ENCODE data around the gene GNPDA1. TPM values are rescaled to one million over a fixed set of nuclear protein-coding genes. Genes with fewer than 3 reads are reported as not detected.
A peak's percentile ranks its signal among the peaks of the same experiment; 100 is the strongest.

GNPDA1 gene
- polyA plus RNA-seq, 4 donors, result 43.4 to 70.2 (median 60.1) TPM

DNA sequence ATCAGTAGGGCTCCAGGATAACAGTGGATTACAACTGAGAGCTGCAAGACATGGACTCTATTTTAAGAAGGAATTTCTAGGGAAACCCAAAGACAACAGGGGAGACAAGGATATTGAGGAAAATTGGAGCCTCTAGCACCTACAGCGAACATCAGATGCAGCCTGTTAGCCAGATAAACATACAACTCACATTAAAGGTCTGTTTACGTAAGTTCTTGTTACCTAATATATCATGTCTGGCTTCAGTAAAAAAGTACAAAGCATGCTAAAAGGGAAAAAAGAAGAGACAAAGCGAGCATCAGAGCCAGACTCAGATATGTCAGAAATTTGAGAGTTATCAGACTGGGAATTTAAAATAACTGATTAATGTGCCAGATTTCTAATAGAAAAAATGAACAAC is 17.2 kb downstream of the GNPDA1 start:
- DNase-seq (ENCODE audit: low read depth in 4 of 4, low spot score in 3 of 4), result no peak

DNA sequence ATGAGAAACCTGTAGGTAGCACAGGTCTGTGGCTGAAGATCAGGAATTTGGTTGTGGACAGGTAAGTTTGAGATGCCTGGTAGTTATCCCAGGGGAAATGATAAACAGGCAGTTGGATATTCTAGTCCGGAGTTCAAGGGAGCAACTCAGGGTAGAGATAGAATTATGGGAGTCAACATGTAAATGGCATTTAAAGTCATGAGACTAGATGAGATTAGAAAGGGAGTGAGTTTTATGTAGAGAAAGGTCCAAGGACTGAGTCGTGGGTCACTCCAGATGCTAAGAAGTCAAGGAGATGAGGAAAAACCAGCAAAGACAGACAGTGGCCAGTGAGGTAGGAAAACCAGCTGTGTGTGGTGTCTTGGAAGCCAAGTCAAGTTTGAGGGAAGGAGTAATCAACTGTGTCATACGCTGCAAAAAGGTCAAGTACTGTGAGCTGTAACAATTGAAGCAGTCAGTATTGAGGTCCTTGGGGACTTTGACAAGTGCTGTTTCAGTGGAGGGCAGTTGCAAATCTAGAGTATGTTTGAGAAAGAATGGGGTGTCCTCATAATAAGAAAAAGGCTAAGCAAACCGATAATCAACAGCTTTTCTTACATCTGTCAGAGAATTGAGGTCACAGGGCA is 18.2 kb downstream of the GNPDA1 start:
- DNase-seq (ENCODE audit: low read depth in 4 of 4, low spot score in 3 of 4), result no peak

DNA sequence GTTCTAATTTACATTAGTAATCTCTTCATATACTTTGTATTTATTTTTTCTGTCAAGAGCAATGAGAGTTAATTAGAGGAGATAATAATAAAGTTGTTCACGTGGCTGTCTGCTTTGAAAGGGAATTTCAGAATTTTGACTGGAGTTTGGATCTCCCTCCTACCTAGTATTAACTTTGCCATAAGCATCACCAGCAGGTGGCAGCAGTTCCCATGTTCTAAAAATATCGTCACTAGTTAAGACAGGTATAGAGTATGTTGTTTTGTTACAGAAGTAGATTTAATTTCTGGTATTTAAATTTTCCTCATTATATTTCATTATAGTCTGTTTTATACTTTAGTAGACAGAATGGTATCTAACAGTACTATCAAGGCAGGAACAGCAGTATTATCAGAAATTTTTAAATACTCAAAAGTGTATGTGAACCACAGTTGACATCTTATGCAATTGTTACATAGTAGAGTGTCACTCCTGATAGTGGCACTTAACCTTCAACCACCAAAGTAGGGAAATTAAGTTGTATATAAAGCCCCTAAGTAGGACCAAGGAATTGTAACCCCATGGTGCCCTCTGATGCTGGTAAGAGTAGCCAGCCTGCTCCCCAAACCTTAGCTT is 20.4 kb downstream of the GNPDA1 start:
- DNase-seq (ENCODE audit: low read depth in 4 of 4, low spot score in 3 of 4), result peak in 1 of 4 donors; percentile 51

DNA sequence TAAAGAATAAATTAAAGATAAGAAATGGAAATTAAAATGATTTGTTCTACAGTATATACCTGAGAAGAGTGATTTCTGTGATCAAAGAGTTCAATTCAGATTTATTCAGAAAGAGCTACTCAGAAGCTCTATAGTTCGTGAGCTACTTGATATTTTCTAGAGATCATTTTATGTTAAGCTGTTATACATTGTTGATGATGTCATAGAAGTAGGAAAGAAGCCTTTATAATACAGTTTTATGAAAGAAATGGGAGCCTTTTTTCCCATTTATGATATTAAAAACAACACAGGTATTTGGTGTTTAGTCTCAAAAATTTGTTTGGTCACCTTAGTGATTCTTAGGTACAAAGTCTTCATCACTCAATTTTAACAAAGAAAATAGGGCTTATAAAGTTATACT is 23.1 kb downstream of the GNPDA1 start:
- DNase-seq (ENCODE audit: low read depth in 4 of 4, low spot score in 3 of 4), result no peak

DNA sequence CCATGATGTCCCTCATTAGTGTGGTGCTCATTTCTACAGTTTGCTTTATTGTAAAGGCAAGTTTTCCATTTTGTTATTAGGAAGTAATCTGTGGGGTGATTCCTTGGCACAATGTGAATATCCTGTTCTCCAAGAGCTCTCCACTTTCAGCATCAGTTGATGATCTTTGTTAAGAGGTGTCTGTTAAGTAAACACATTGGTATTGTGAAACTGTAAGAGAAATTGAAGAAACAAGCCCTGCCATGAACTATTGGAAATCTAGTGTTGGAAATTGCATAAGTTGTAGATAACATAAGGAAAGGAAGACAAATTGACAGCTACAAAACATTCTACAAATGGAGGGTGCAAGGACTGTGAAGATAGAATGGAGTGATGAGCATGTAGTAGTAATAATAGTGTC is 26.8 kb downstream of the GNPDA1 start:
- no peak for DNase-seq (ENCODE audit: low read depth in 4 of 4, low spot score in 3 of 4)

DNA sequence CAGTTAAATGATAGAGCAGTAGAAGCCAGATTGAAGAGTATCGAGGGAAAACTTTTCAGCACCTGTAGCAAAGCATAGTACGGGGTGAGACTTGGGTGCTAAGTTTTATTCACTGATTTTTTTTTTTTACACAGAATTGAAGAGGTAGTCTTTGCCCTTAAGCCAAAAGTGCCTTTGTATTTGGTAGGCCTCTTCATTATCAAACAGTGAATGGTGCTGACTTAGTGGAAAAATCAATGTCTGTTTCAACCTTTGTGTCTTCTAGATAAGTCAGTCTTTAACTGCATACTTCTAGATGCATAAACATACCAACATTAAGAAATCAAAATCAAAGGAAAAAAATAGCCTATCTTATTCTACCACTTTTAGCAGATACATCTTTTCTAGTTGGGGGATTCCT is 30.2 kb downstream of the GNPDA1 start:
- DNase-seq (ENCODE audit: low read depth in 4 of 4, low spot score in 3 of 4), result no peak

DNA sequence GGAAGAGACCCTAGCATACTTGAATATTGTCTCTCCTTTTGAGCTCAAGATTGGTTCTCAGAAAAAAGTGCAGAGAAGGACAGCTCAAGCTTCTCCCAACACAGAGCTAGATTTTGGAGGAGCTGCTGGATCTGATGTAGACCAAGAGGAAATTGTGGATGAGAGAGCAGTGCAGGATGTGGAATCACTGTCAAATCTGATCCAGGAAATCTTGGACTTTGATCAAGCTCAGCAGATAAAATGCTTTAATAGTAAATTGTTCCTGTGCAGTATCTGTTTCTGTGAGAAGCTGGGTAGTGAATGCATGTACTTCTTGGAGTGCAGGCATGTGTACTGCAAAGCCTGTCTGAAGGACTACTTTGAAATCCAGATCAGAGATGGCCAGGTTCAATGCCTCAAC is 34.4 kb downstream of the GNPDA1 start:
- no peak for DNase-seq (ENCODE audit: low read depth in 4 of 4, low spot score in 3 of 4)

DNA sequence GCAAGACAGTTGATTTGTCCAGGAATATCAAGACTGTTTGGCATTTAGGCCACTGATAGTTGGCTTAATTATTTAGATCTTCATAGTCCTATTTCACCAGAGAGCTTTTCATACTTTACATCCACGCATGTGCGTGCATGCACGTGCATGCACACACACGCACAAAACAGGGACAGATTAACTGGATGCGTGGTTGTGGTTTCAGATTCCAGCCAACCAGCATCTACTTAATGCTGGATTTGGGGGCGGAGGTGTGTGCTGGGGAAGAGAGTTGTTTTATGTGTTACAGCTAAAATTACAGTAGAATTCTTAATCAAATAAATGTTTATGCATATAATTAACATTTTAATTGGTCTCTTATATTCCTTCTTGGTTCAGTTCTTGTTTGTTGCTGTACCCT is 36.7 kb downstream of the GNPDA1 start:
- DNase-seq (ENCODE audit: low read depth in 4 of 4, low spot score in 3 of 4), result no peak

DNA sequence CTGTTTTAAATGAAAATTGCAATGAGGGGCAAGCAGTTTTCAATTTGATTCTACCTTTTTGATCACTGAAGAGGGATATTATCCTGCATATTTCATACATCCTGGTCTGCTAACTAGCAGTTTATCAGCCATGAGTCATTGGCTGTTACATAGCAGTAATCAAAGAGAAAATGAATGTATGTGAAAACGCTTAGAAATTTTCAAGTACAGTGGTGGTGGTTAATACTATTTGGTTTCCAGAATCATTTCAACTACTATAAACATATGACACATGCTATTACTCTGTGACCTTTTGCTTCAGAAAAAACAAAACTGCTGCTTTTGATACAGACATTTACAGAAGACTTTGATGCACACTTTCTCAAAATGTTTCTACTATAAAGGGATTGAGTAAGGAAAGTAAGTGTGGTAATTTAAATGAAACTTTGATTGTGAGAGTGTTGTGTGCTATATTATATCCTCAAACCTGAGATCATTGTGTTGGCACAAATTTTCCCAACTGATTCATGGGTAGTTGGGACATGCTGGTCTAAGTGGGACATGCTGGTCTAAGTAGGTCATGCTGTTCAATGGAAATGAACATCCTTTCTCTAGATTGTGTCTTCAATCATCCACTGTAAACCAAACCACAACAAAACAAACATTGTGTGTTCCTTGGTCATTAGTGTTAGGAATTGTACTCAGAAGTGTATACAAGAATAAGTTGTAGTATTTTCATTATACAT is 38.8 kb downstream of the GNPDA1 start:
- DNase-seq (ENCODE audit: low read depth in 4 of 4, low spot score in 3 of 4), result no peak

DNA sequence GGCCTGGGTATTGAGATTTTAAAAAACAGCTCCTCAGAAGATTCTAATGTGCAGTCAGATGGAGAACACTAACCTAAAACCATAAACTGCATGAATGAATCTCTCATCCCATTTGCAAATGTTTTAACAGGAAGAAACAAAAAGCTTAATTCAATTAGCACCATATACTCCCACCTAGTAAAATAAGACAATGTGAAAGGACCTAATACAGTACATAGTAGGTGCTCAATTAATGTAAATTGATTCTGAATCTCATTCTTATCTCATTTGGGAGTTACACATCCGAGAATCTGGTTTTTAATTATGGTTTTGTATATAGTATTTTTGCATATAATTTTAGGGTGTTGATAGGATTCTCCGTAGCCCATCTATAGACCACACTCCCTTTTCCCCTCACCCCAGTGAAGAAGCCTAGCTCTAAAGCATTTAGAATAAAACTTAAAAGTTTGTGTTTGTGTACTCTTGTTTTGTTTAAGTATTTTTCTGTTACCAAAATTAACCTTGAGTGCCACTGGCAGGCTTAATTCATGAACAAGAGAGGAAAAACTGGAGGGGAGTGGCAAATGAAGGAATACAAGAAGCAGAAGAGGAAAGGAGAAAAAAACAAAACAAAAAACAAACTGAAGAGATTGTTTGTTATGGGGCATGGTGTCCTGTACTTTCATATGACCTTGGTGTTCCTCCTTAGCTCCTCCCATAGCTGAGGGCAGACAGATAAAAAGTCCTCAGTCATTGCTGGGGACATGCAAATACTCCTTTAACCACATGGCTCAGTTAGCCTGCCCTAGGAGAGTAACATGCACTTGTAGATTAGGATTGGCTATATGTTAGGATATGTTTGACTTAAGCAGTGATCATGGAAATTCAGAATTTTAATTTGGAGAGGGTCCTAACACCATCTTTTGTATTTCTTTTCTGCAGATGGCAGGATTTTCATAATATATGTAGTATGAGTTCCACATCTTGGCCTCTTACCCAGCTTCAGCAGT is 42.8 kb downstream of the GNPDA1 start:
- DNase-seq (ENCODE audit: low read depth in 4 of 4, low spot score in 3 of 4), result no peak

DNA sequence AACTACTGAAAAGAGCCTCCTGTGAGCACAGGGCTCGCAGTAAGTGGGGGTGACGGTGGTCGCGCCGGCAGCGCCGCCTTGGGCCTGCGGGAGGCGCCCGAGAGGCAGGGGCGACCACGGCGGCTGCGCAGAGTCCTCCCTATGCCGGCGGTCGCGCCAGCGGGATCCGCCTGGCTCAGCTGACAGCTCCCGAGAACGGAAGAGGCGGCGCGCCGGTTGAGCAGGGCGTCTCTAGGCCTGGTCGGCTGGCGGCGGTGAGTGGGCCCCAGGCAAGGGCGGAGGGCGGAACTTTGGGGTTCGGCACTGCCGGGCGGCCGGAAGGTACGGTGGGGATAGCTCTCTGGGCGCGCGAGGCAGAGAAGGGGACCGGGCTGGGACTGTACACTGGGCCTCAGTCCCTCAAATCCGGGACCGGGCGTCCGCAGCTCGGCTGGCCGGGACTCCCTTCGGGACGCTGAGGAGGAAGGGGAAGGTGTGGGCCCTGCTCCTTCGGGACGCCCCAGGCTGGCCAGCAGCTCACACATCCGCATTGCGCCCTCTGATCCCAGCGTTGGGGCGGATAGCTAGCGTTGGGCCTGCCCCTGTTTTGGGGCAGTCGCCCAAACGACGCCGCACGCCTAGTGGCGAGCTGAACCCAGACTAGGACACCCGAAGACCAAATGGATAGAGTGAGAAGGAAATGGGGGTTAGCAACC is 43.8 kb downstream of the GNPDA1 start, which contains the start of gene RNF14:
Gene RNF14, plus strand, starts transcription at position 192 of the 695 bp plus-strand sequence. CDS start 4,484 bp downstream, outside the sequence.
- DNase-seq (ENCODE audit: low read depth in 4 of 4, low spot score in 3 of 4), result peak in 3 of 4 donors; percentile 80 to 83 (median 81)

DNA sequence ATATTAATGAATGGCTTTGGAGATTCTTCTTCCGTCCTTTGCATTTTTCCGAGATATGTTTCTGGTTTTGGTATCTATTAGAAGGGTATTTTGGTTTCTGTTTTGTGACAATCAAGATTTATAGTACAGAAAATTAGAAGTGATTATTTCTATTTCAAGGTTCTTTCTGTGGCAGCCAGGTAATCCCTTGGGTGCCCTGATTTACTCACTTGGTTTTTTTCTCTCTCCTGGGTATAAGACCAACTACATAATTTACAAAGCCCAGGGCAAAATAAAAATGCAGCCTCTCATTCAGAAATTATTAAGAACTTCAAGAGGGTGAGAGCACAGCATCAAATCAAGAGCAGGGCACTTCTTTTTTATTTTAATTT is 45.9 kb downstream of the GNPDA1 start:
- no peak for DNase-seq (ENCODE audit: low read depth in 4 of 4, low spot score in 3 of 4)

DNA sequence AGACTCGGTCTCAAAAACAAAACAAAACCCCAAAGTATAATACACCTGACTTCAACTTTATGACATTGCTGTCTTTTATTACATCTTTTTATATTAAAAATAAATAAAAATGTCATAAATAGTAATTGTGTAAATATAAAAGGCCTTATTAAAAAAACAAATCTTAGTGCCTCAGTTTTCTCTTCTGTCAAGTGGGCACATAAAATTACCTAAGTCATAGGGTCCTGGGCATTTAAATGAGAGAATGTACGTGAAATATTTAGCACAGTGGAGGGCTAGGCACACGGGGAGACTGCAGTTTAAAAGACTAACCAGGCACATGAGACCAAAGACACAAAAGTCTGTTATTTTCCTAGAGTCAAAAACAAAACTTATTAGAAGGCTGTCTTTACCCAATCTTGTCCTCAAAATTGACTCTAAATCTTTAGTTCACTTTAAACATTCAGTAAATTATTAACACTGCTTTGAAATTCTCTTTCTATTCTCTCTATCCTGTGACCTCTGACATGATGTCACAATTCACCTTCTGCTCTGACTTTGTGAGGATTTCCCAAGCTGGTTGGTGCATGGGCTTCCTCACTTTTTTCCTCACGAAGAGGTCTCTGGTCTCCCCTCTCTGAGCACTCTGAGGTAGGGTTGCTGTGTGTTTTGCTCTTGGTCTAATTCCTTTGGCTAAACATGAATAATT is 46.4 kb downstream of the GNPDA1 start:
- no peak for DNase-seq (ENCODE audit: low read depth in 4 of 4, low spot score in 3 of 4)

DNA sequence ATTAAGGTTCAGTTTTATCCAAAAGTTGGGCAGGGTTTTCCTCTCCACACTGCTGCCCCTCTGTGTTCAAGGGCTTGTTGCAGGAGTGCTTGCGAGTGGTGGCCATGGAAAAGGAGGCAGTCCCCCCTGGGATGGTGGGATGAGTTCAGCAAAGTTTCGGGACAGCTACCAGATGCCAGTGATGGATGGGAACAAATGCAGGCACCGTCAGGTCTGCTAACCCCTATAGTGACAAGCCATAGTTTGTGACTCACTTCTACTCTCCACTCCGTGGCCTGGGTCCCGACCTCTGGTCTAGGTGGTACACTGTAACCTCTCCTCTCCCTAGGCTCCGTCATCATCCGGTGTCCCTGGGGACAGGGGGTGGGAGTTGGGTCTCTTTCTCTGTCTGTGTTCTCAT is 47.8 kb downstream of the GNPDA1 start:
- no peak for DNase-seq (ENCODE audit: low read depth in 4 of 4, low spot score in 3 of 4)

DNA sequence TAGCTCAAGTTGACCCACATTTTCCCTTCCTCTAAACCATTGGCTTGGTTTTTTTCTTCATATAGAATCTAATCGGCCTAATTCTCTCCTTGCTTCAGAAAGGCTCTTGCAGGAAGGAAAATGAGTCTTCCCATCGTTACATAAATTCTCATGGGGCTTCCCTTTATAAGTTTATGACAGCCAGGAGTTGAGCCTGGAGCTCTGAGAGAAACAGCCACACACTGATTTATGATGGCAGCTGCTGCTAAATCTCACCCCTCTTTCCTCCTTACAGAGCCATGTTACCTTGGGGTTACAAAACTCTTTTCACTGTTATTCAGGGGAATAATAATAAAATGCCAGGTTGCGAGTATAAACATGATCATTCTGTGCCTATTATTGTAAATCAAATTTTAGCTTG is 49.1 kb downstream of the GNPDA1 start:
- DNase-seq (ENCODE audit: low read depth in 4 of 4, low spot score in 3 of 4), result no peak

DNA sequence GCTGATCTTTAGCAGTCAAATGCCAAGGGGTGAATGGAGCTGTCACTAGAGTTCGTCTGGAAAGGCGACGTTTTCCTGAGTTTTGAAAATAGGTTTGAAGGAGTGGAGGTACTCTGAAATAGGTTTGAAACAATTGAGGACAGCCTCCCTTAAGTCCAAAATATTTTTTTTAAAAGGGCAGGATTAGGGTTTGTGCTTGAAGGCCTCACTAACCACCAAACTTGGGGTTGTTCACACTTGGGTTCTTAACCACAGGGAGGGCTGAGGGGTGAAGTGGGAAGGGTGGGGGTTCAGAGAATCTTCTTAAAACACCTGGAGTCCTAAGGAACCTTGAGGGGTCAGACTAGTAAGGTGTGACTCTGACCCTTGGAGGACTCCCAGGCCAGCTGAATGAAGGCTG is 51.4 kb downstream of the GNPDA1 start:
- no peak for DNase-seq (ENCODE audit: low read depth in 4 of 4, low spot score in 3 of 4)

DNA sequence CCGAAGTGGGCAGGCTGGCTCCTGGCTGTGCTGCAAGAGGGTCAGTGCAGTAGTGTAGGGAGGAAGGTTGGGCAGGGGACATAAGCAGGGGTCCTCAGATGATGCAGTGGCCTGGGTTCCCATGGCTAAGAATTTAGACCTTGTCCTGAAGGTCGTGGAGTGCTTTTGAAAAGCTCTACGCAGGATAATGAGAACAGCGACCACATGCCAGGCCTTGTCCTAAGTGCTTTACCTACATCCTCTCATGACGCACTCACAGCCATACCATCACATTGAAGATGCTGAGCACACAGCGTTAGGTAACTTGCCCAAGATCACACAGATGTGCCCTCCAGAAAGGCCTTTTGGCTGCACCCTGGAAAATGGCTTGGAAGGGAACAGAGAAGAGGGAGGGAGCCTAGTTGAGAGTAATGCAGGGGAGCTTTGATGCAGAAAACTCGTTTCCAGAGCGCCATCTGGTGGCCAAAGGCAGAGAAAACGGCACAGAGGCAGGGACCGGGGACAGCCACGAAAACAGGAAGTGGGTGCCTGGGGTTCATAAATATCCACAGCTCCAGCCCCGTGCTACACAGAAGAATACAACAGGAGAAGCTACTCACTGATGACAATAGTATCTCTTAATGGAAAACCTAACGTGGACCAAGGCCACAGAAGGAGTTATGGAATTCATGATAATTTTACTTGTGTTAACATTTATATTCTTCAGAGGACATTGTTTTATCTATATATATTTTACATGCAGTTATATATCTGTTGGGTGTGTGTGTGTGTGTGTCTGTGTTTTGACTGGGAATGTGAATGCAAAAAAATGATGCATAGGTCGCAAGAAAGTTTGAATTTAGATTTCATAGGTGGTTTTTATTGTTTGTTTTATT is 52.1 kb downstream of the GNPDA1 start:
- peak; percentile 72 to 88 (median 84) for DNase-seq (ENCODE audit: low read depth in 4 of 4, low spot score in 3 of 4)

DNA sequence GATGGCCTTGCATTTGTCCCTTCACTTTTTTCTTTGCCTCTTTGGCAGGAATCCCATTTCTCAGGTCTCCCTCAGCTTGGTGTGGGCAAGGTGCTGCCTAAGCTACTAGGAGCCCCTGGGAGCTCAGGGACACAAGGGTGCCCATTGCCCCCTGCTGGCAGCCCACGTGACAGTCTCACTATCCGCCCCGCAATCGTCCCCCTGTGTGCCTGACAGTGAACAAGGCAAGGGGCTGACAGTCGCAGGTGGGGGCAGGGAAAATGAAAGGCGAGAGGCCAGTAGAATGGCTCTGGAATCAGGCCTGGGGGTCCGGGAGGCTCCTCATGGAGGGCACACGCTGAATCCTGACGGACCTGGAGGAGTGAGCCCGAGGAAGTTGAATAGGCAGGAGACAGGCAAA is 52.8 kb downstream of the GNPDA1 start:
- DNase-seq (ENCODE audit: low read depth in 4 of 4, low spot score in 3 of 4), result no peak
